DOHH2 (cell line): ENCODE data around the gene WDR77.

ENCODE experiments used
- H3F3A ChIP-seq: fragments of 200-600 bp; sonication (generic), shearing (Covaris generic); 2 replicates; pipeline ENCODE4 v1.6.0; 2016; ENCODE audit warnings: antibody characterized with exemption, mild to moderate bottlenecking; ENCODE audit not compliant: control insufficient read depth, insufficient read depth
- H3K27ac ChIP-seq: fragments of 200-600 bp; sonication (generic); 2 replicates; pipeline ENCODE4 v1.5.1; 2014; ENCODE audit warnings: low read depth, mild to moderate bottlenecking, low read length, moderate library complexity
- H3K27me3 ChIP-seq: fragments of 200-600 bp; sonication (generic); 2 replicates; pipeline ENCODE4 v1.6.1; 2014; ENCODE audit warnings: mild to moderate bottlenecking, low read length, mixed read lengths; ENCODE audit not compliant: control insufficient read depth
- H3K36me3 ChIP-seq: fragments of 200-600 bp; sonication (generic); 2 replicates; pipeline ENCODE4 v1.6.1; 2014; ENCODE audit warnings: mild to moderate bottlenecking, low read length, moderate library complexity, mixed read lengths; ENCODE audit not compliant: control insufficient read depth
- H3K4me1 ChIP-seq: fragments of 200-600 bp; sonication (generic); 2 replicates; pipeline ENCODE4 v1.6.1; 2014; ENCODE audit warnings: mild to moderate bottlenecking, low read length, mixed read lengths; ENCODE audit not compliant: control insufficient read depth
- H3K4me2 ChIP-seq: fragments of 200-600 bp; sonication (generic); 2 replicates; pipeline ENCODE4 v1.6.0; 2014; ENCODE audit warnings: mild to moderate bottlenecking, low read length, moderate library complexity
- H3K4me3 ChIP-seq: fragments of 200-600 bp; sonication (generic); 2 replicates; pipeline ENCODE4 v1.5.1; 2014; ENCODE audit warnings: mild to moderate bottlenecking, low read length, mixed read lengths
- H3K79me2 ChIP-seq: fragments of 200-600 bp; sonication (generic); 2 replicates; pipeline ENCODE4 v1.6.1; 2014; ENCODE audit warnings: mild to moderate bottlenecking, low read length, mixed read lengths; ENCODE audit not compliant: control insufficient read depth
- H3K9me2 ChIP-seq: fragments of 200-600 bp; sonication (generic); replicated peaks from 2 replicates; pipeline ENCODE4 v1.6.1; 2014; ENCODE audit warnings: mild to moderate bottlenecking, low read length, mixed read lengths; ENCODE audit not compliant: control insufficient read depth
- H3K9me3 ChIP-seq: fragments of 200-600 bp; sonication (generic); 2 replicates; pipeline ENCODE4 v1.6.1; 2014; ENCODE audit warnings: antibody characterized with exemption, low read length, mixed read lengths; ENCODE audit not compliant: control insufficient read depth, insufficient read depth
- H4K20me1 ChIP-seq: fragments of 200-600 bp; sonication (generic); 2 replicates; pipeline ENCODE4 v1.6.0; 2014; ENCODE audit warnings: low read depth, mild to moderate bottlenecking, antibody characterized with exemption, low read length, moderate library complexity; ENCODE audit not compliant: control insufficient read depth, insufficient read depth
- EZH2phosphoT487 ChIP-seq: fragments of 200-600 bp; sonication (generic); IDR thresholded peaks from 2 replicates; pipeline ENCODE4 v1.6.1; 2017; ENCODE audit warnings: borderline replicate concordance, mild to moderate bottlenecking, antibody characterized with exemption, low read length, moderate library complexity, mixed read lengths
- TF ChIP-seq, protein P1 (sequence below): fragments of 200-600 bp; sonication (generic); IDR thresholded peaks from one replicate; pipeline ENCODE4 v1.5.1; 2014; ENCODE audit warnings: antibody characterized with exemption, mild to moderate bottlenecking, low read depth, low read length; ENCODE audit not compliant: poor library complexity, severe bottlenecking

The WDR77 gene

DNA sequence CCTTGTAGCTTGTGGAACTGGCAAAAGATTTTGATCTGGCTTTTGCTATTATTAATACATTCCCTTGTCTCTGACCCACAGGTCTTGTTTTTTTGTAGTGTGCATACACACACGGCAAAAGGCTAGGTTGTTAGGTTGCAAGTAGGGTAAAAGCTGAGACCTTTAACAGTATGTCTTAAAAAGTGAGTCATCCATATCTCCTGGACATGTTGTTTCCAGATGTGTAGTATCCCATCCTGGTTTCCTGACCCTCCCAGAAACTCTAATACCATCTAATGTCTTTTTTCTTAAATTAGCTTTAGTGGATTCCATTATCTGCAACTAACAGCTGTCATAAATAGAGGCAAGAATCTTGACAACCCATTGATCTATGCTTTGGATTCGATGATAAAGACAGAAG lies 36.2 kb downstream of the WDR77 start:
- Histone ChIP-seq H3K27ac (no peak overlapping the region), H3K4me3 (no peak overlapping the region), H4K20me1 (no peaks in the 10 kb centered on the region), H3K27me3 (no peaks in the 10 kb centered on the region), H3K9me3 (no peaks in the 10 kb centered on the region), H3F3A (no peaks in the 10 kb centered on the region), H3K9me2 (no peaks in the 10 kb centered on the region), H3K79me2 (no peaks in the 10 kb centered on the region), H3K4me1 (peaks cover 6% of the 10 kb centered on the region), H3K36me3 (no peaks in the 10 kb centered on the region), H3K4me2 (no peak overlapping the region)
- TF ChIP-seq, protein P1, sequence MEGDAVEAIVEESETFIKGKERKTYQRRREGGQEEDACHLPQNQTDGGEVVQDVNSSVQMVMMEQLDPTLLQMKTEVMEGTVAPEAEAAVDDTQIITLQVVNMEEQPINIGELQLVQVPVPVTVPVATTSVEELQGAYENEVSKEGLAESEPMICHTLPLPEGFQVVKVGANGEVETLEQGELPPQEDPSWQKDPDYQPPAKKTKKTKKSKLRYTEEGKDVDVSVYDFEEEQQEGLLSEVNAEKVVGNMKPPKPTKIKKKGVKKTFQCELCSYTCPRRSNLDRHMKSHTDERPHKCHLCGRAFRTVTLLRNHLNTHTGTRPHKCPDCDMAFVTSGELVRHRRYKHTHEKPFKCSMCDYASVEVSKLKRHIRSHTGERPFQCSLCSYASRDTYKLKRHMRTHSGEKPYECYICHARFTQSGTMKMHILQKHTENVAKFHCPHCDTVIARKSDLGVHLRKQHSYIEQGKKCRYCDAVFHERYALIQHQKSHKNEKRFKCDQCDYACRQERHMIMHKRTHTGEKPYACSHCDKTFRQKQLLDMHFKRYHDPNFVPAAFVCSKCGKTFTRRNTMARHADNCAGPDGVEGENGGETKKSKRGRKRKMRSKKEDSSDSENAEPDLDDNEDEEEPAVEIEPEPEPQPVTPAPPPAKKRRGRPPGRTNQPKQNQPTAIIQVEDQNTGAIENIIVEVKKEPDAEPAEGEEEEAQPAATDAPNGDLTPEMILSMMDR, result no peak
- TF ChIP-seq EZH2phosphoT487, result no peak

DNA sequence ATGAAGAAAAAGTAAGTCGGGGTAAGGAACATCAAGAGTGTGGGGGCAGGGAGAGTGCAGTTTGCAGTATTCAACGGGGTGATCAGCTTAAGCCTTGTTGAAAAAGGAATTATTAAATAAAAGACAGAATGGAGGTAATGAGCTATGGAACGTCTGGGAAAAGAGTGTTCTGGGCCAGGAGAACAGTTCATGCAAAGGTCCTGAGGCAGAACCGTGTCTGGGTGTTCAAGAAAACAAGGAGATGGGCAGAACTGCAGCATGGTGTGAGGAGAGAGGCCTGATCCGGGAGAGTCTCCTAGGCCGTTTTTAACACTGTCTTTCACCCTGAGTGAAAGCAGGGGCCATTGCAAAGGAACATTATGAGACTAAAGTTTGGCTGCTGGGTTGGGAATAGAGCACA lies 41.8 kb downstream of the WDR77 start:
- Histone ChIP-seq H3K4me2 (peak overlapping the region; percentile 90), H3K36me3 (no peaks in the 10 kb centered on the region), H3K9me3 (no peaks in the 10 kb centered on the region), H3K79me2 (no peaks in the 10 kb centered on the region), H3K27ac (peak overlapping the region; percentile 83), H4K20me1 (no peaks in the 10 kb centered on the region), H3K9me2 (no peaks in the 10 kb centered on the region), H3F3A (peaks cover 11% of the 10 kb centered on the region), H3K27me3 (no peaks in the 10 kb centered on the region), H3K4me1 (peaks cover 42% of the 10 kb centered on the region), H3K4me3 (peak overlapping the region; percentile 66)
- no peak for TF ChIP-seq EZH2phosphoT487
- TF ChIP-seq, protein P1, result no peak

DNA sequence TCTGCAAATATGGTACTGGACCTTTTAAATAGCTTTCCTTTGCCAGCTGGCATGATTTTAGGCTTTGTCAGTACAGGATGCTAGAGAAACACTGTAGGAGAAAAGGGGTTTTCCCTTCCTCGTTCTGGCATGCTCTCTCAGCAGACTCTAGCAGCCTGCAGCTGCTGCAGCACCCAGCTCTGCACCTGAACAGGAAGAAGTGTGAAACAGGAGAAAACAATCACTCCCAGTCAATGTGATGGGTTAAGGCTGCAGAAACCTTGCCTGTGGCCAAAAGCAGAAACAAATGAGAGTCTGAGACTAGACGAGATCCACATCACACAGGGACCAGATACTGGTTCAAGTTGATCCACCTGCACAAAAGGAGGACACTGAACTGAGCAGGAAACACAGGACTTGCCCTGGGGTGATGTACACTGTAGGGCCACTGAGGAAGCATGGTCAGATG lies 42.7 kb downstream of the WDR77 start:
- peak overlapping the region; percentile 83 for H3K27ac ChIP-seq
- peak overlapping the region; percentile 66 for H3K4me3 ChIP-seq
- TF ChIP-seq, protein P1, result no peak
- TF ChIP-seq EZH2phosphoT487, result no peak

More for the DNA sequence above, 42.7 kb downstream of the WDR77 start:
- Histone ChIP-seq H3K9me2 (no peaks in the 10 kb centered on the region), H3K79me2 (no peaks in the 10 kb centered on the region), H3K36me3 (no peaks in the 10 kb centered on the region), H3F3A (peaks cover 11% of the 10 kb centered on the region), H3K9me3 (no peaks in the 10 kb centered on the region), H3K27me3 (no peaks in the 10 kb centered on the region), H3K4me1 (peaks cover 42% of the 10 kb centered on the region), H4K20me1 (no peaks in the 10 kb centered on the region), H3K4me2 (peak overlapping the region; percentile 90)
